Stimulated activated CD8-positive, alpha-beta memory T cell treated with anti-CD3 and anti-CD28 coated beads, Interleukin-4, amount 100 ng/mL, for 24 hours (primary cell): ENCODE data around the gene PRSS36.
"Not testable (repeated sequence)": the region's sequence is repeated elsewhere in the genome, so short reads cannot be mapped to it uniquely, and the experiment has no call there.

Source experiments
- DNase-seq: peaks from one replicate; pipeline ENCODE4 v3.0.0-alpha.2; 2020; ENCODE audit warnings: low read depth

The PRSS36 gene

GRCh38 chr16:31141489-31142108 is 8.3 kb downstream of the PRSS36 start:
- DNase-seq, result no peak

- DNase-seq, result not testable (repeated sequence)
Measured at GRCh38 chr16:31141071-31141469, 8.8 kb downstream of the PRSS36 start.

- DNase-seq, result no peak
Measured at GRCh38 chr16:31138621-31139578, 11.0 kb downstream of the PRSS36 start.

- DNase-seq, result not testable (repeated sequence)
Measured at GRCh38 chr16:31136822-31137499, 12.9 kb downstream of the PRSS36 start.

- DNase-seq, result no peak
Measured at GRCh38 chr16:31136287-31136662, 13.6 kb downstream of the PRSS36 start.

- no peak for DNase-seq
Measured at GRCh38 chr16:31135535-31136286, 14.2 kb downstream of the PRSS36 start, which contains the start of gene PRSS8. PRSS8 (minus strand) TSS chr16:31135727; CDS start chr16:31135498, 229 bp downstream.

GRCh38 chr16:31134625-31135534 is 15.0 kb downstream of the PRSS36 start:
- DNase-seq, result no peak

GRCh38 chr16:31134091-31134571 is 15.7 kb downstream of the PRSS36 start:
- no peak for DNase-seq

- DNase-seq, result no peak
Measured at GRCh38 chr16:31133046-31133501, 16.8 kb downstream of the PRSS36 start.

GRCh38 chr16:31132303-31132979 is 17.4 kb downstream of the PRSS36 start:
- no peak for DNase-seq

- no peak for DNase-seq
Measured at GRCh38 chr16:31131841-31132271, 18.0 kb downstream of the PRSS36 start.

GRCh38 chr16:31131416-31131815 is 18.4 kb downstream of the PRSS36 start:
- no peak for DNase-seq

GRCh38 chr16:31130899-31131298 is 19.0 kb downstream of the PRSS36 start:
- no peak for DNase-seq

GRCh38 chr16:31130336-31130891 is 19.5 kb downstream of the PRSS36 start:
- no peak for DNase-seq

- no peak for DNase-seq
Measured at GRCh38 chr16:31129568-31130335, 20.1 kb downstream of the PRSS36 start.

GRCh38 chr16:31128711-31129567 is 20.9 kb downstream of the PRSS36 start:
- DNase-seq, result no peak

GRCh38 chr16:31127182-31127581 is 22.7 kb downstream of the PRSS36 start:
- DNase-seq, result no peak

GRCh38 chr16:31125844-31126243 is 24.0 kb downstream of the PRSS36 start:
- DNase-seq, result no peak
